Gastrocnemius medialis (tissue), 4 donors: Measurements from ENCODE around the gene LARP1B.
"Not testable (repeated sequence)": the region's sequence is repeated elsewhere in the genome, so short reads cannot be mapped to it uniquely, and the experiment has no call there.

Experiments used
- CTCF ChIP-seq, 5 experiments: fragments of 450-650 bp in 3 of 5; fragments of 200-600 bp in 2 of 5; sonication (generic) in 2 of 5; IDR thresholded peaks in 4 of 5; conservative IDR thresholded peaks in 1 of 5; 1 replicate in 4 of 5; 2 replicates in 1 of 5; pipeline ENCODE4 v1.5.1; 2016 to 2019; ENCODE audit warnings: antibody characterized with exemption in 5 of 5, mild to moderate bottlenecking in 3 of 5, moderate library complexity in 3 of 5
- POLR2A ChIP-seq, 2 donors: fragments of 450-650 bp; IDR thresholded peaks; one replicate each; pipeline ENCODE4 v1.6.1; 2017; ENCODE audit warnings: antibody characterized with exemption in 2 of 2, mild to moderate bottlenecking in 2 of 2, moderate library complexity in 2 of 2

- TF ChIP-seq CTCF (IDR thresholded peaks at IDR 0.05 in 4 of 5, conservative IDR thresholded peaks at IDR 0.05 in 1 of 5); POLR2A (IDR thresholded peaks at IDR 0.05): not testable (repeated sequence)
These were observed 198.8 kb downstream of the LARP1B start for GRCh38 chr4:128259889-128260288.
